ENCODE data around the gene FUT2.

The FUT2 gene

GRCh38 chr19:48673436-48674100 lies 22.2 kb upstream of the FUT2 start:
- H3K9ac ChIP-seq (ENCODE audit: low read depth, low read length, poor library complexity, severe bottlenecking), result no peak overlapping the region
- H3K4me1 ChIP-seq (ENCODE audit: insufficient read depth, low read length, poor library complexity, severe bottlenecking), result no peaks in the 10 kb centered on the region
- no peak for TF ChIP-seq EZH2phosphoT487 (IDR thresholded peaks at IDR 0.05; ENCODE audit: borderline replicate concordance)
- TF ChIP-seq, protein P1, sequence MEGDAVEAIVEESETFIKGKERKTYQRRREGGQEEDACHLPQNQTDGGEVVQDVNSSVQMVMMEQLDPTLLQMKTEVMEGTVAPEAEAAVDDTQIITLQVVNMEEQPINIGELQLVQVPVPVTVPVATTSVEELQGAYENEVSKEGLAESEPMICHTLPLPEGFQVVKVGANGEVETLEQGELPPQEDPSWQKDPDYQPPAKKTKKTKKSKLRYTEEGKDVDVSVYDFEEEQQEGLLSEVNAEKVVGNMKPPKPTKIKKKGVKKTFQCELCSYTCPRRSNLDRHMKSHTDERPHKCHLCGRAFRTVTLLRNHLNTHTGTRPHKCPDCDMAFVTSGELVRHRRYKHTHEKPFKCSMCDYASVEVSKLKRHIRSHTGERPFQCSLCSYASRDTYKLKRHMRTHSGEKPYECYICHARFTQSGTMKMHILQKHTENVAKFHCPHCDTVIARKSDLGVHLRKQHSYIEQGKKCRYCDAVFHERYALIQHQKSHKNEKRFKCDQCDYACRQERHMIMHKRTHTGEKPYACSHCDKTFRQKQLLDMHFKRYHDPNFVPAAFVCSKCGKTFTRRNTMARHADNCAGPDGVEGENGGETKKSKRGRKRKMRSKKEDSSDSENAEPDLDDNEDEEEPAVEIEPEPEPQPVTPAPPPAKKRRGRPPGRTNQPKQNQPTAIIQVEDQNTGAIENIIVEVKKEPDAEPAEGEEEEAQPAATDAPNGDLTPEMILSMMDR (conservative IDR thresholded peaks at IDR 0.05; ENCODE audit: low read length), result no peak
- no peak overlapping the region for H2AFZ ChIP-seq (ENCODE audit: low read length)
- no peaks in the 10 kb centered on the region for H4K20me1 ChIP-seq (ENCODE audit: insufficient read depth, low read length, poor library complexity, severe bottlenecking)
- no peaks in the 10 kb centered on the region for H3K9me2 ChIP-seq (replicated peaks; ENCODE audit: low read depth, low read length)
- no peaks in the 10 kb centered on the region for H3K36me3 ChIP-seq (ENCODE audit: insufficient read depth, low read length)
- H3K4me2 ChIP-seq (ENCODE audit: low read depth, low read length, poor library complexity, severe bottlenecking), result no peak overlapping the region
- no peaks in the 10 kb centered on the region for H3F3A ChIP-seq (ENCODE audit: low read depth)
- H3K79me2 ChIP-seq (ENCODE audit: insufficient read depth, low read length), result no peaks in the 10 kb centered on the region
- H3K4me3 ChIP-seq (ENCODE audit: low read length, poor library complexity, severe bottlenecking), result no peak overlapping the region
- no peaks in the 10 kb centered on the region for H3K9me3 ChIP-seq (ENCODE audit: insufficient read depth, low read depth, low read length)
- H3K27me3 ChIP-seq (ENCODE audit: insufficient read depth, low read length, poor library complexity, severe bottlenecking), result no peaks in the 10 kb centered on the region

- Histone ChIP-seq H3K9me3 (ENCODE audit: insufficient read depth, low read depth, low read length) (no peaks in the 10 kb centered on the region), H3K36me3 (ENCODE audit: insufficient read depth, low read length) (no peaks in the 10 kb centered on the region), H2AFZ (ENCODE audit: low read length) (no peak overlapping the region), H3K79me2 (ENCODE audit: insufficient read depth, low read length) (no peaks in the 10 kb centered on the region), H3K4me3 (ENCODE audit: low read length, poor library complexity, severe bottlenecking) (no peak overlapping the region), H3K4me2 (ENCODE audit: low read depth, low read length, poor library complexity, severe bottlenecking) (no peak overlapping the region), H3K4me1 (ENCODE audit: insufficient read depth, low read length, poor library complexity, severe bottlenecking) (no peaks in the 10 kb centered on the region), H4K20me1 (ENCODE audit: insufficient read depth, low read length, poor library complexity, severe bottlenecking) (no peaks in the 10 kb centered on the region), H3F3A (ENCODE audit: low read depth) (no peaks in the 10 kb centered on the region), H3K9ac (ENCODE audit: low read depth, low read length, poor library complexity, severe bottlenecking) (no peak overlapping the region), H3K9me2 (replicated peaks; ENCODE audit: low read depth, low read length) (no peaks in the 10 kb centered on the region), H3K27me3 (ENCODE audit: insufficient read depth, low read length, poor library complexity, severe bottlenecking) (no peaks in the 10 kb centered on the region)
- TF ChIP-seq, protein P1 (conservative IDR thresholded peaks at IDR 0.05; ENCODE audit: low read length), result no peak
- no peak for TF ChIP-seq EZH2phosphoT487 (IDR thresholded peaks at IDR 0.05; ENCODE audit: borderline replicate concordance)
Observed at GRCh38 chr19:48674216-48674809, 21.5 kb upstream of the FUT2 start.

DNA sequence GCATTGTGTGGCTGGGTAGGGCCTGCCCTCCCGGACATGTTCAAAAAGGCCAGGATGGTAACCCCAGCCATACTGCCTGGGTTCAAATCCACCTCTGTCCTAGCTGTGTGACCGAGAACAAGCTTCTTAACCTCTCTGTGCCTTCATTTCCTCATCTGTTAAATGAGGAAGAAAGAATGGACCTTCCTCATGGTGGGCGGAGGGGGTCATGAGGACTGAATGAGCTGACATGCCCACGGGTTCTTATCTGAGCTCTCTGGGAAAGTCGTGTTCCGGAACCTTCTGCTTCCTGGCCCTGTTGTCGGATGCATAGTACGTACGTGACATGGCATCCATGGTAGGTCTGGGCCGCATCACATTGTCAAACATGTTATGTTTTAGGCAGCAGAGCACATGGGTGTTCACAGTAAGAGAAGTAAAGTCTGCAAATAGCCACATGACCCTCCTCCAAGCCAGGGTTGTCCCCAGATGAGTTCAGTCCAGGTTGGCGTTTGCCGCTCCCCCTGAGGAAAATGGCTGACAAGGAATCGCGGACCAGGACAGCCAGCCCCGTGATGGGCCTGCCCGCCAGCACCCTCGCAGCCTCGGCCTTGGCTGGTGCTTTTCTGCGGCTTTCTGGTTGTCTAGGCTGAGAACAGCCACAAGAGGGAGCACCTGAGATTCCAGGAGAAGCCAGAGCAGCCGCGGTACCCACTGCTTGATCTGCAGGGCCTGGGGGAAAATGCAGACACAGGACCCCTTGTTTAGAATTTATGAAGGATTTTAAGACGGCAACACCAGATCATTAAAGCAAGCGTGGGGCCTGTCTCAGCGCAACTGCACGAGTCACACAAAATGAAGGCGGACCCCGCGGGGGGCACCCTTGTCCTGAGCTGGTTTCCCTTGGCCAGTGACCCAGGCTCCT lies 20.6 kb upstream of the FUT2 start:
- no peak overlapping the region for H3K4me3 ChIP-seq (ENCODE audit: low read length, poor library complexity, severe bottlenecking)
- H3K4me2 ChIP-seq (ENCODE audit: low read depth, low read length, poor library complexity, severe bottlenecking), result no peak overlapping the region
- no peaks in the 10 kb centered on the region for H3K27me3 ChIP-seq (ENCODE audit: insufficient read depth, low read length, poor library complexity, severe bottlenecking)
- H3F3A ChIP-seq (ENCODE audit: low read depth), result no peaks in the 10 kb centered on the region
- no peaks in the 10 kb centered on the region for H3K36me3 ChIP-seq (ENCODE audit: insufficient read depth, low read length)
- no peaks in the 10 kb centered on the region for H3K4me1 ChIP-seq (ENCODE audit: insufficient read depth, low read length, poor library complexity, severe bottlenecking)
- no peaks in the 10 kb centered on the region for H3K9me3 ChIP-seq (ENCODE audit: insufficient read depth, low read depth, low read length)
- no peaks in the 10 kb centered on the region for H3K9me2 ChIP-seq (replicated peaks; ENCODE audit: low read depth, low read length)
- no peaks in the 10 kb centered on the region for H3K79me2 ChIP-seq (ENCODE audit: insufficient read depth, low read length)
- peak overlapping the region; percentile 58; the same call in 1 of the 2 replicates for H2AFZ ChIP-seq (ENCODE audit: low read length)
- H4K20me1 ChIP-seq (ENCODE audit: insufficient read depth, low read length, poor library complexity, severe bottlenecking), result no peaks in the 10 kb centered on the region
- H3K9ac ChIP-seq (ENCODE audit: low read depth, low read length, poor library complexity, severe bottlenecking), result no peak overlapping the region
- no peak for TF ChIP-seq EZH2phosphoT487 (IDR thresholded peaks at IDR 0.05; ENCODE audit: borderline replicate concordance)
- TF ChIP-seq, protein P1 (conservative IDR thresholded peaks at IDR 0.05; ENCODE audit: low read length), result peak; percentile 85

Data from Loucy (cell line).